HG03108 (cell line): ENCODE data around the gene FGF21.
A peak's percentile ranks its signal among the peaks of the same experiment; 100 is the strongest.
"Not testable (repeated sequence)": the region's sequence is repeated elsewhere in the genome, so short reads cannot be mapped to it uniquely, and the experiment has no call there.

ENCODE experiments used
- ATAC-seq: cut with Tn5 transposase; IDR thresholded peaks from one replicate; pipeline ENCODE4 v1.9.1; 2021; ENCODE audit warnings: moderate library complexity; ENCODE audit not compliant: unreplicated experiment

Gene FGF21, protein sequence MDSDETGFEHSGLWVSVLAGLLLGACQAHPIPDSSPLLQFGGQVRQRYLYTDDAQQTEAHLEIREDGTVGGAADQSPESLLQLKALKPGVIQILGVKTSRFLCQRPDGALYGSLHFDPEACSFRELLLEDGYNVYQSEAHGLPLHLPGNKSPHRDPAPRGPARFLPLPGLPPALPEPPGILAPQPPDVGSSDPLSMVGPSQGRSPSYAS

DNA sequence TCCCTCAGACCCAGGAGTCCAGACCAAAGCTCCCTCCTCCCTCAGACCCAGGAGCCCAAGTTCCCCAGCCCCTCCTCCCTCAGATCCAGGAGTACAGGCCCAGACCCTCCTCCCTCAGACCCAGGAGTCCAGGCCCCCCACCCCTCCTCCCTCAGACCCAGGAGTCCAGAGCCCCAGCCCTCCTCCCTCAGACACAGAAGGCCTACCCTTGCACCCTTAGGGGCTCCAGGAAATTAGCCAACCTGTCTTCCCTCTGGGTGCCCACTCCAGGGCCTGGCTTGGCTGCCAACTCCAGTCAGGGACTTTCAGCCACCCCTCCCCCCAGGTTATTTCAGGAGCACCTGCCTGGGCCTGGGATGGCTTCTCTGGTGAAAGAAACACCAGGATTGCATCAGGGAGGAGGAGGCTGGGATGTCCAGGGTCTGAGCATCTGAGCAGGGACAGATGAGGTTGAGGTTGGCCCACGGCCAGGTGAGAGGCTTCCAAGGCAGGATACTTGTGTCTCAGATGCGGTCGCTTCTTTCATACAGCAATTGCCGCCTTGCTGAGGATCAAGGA is at the start of gene FGF21:
Gene FGF21, plus strand, starts transcription at position 441 of the 558 bp plus-strand sequence. CDS start 713 bp downstream, outside the sequence.
- ATAC-seq: no peak

DNA sequence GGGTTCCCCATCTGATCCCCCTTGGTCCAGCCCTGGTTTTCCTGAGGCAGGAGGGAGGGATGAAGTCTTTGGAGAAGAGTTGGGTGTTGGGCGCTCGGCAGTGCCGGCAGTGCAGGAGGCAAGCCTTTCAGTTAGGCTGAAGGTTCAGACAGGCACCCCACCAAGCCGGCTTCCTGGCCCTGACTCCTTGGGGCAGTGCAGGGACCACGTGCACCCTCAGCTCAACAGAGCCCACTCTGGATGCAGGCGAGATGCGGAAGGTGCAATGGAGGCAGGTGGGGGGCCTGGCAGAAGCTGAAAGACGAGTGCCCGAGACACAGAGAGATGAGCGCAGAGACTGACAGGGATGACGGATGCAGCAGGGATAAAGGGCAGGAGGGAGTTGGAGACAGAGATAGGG is 46.9 kb upstream of the FGF21 start:
- no peak for ATAC-seq

DNA sequence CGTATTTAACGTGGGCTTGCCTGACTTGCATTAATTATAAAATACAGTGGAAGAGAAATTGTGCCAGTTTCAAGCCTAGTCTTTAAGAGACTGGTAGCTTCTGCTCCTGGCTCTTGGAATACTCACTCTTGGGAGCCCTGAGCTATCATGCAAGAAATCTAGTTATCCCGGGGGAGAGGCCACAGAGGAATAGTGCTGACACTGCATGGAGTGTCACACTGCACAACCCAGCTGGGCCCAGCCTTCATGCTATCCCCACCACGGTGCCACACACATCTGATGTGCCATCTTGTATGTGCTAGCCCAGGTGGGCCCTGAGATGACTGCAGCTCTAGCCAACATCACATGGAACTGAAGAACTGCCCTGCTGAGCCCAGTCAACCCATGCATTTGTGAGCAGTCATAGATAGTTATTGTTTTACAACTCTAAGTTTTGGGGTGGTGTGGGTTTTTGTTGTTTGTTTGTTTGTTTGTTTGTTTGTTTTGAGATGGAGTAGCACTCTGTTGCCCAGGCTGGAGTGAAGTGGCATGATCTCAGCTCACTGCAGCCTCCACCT is 44.1 kb upstream of the FGF21 start:
- no peak for ATAC-seq

DNA sequence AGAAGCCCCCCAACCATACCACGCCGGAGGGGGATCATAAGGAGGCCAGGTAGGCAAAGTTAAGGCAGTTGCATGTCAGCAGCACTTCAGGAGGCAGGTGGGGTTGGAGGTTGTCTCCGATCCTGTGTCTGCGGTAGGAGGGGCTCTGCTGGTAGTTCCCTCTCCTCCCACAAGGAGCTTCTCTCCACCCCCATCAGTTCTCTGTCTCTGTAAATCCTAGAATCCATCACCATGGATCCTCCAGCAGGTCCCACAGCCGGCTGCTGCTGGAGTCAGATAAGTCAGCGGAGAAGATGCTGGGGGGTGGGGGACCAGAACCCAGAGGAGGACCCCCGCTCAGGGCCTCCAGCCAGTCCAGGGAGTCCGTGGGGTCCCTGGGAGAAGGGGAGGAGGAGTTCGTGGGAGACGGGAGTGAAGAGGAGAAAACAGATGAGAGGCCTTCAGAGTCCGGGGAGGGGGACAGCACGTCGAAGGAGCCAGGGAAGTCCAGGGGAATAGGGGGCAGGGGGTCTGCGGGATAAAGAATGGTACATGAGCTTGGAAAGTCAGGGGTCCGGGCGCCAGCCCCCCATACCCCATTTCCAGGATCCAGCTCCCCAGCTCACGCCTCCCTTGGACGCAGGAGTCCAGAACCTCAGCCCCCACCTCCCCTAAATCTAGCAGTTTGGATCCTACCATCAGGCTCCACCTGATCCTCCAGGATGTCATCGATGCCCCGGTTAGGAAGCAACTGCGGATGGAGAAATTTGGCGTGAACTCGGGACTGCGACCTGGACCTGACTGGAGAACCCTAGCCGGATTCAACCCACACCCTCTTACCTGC is 42.1 kb upstream of the FGF21 start:
- no peak for ATAC-seq

DNA sequence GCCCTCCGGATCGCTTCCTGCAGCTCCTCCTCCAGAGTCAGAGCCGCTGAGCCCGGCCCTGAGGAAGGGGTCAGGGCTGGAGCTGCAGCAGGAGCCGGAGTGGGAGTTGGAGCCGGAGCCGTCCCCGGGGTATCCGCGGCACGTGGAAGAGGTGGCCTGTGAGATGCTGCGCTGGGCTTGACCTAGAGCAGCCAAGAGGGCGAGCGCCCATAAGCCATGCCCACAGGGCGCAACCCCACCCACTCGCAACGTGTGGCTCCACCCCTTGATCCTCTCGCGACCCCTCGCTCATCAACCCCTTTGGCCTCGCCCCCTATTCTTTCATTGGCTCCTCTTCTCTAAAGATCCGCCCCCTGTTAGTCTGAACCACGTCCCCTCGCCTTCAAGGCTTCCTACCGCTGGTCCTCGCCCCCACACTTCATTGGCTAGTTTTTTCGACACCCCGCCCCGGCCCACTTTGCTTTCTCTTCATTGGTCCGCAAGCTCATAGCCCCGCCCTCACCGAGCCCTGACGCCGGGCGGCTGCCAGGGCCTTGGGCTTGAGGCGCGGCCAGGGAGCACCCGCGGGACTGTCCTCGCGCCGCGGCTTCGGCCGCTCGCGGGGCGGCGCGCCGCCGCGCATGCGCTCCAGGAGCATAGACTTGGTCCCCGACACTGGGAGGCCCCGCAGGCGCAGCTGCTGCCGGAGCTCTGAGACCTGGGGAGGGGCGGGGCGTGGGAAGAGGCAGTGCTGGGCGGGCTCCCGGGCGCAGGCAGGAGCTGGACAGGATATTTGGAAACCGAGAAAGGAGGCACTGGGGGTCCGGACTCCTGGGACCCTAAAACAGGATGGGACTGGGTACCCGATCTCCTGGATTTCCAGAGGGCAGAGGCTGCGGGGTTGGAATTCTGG is 41.2 kb upstream of the FGF21 start:
- ATAC-seq: peak; percentile 83

DNA sequence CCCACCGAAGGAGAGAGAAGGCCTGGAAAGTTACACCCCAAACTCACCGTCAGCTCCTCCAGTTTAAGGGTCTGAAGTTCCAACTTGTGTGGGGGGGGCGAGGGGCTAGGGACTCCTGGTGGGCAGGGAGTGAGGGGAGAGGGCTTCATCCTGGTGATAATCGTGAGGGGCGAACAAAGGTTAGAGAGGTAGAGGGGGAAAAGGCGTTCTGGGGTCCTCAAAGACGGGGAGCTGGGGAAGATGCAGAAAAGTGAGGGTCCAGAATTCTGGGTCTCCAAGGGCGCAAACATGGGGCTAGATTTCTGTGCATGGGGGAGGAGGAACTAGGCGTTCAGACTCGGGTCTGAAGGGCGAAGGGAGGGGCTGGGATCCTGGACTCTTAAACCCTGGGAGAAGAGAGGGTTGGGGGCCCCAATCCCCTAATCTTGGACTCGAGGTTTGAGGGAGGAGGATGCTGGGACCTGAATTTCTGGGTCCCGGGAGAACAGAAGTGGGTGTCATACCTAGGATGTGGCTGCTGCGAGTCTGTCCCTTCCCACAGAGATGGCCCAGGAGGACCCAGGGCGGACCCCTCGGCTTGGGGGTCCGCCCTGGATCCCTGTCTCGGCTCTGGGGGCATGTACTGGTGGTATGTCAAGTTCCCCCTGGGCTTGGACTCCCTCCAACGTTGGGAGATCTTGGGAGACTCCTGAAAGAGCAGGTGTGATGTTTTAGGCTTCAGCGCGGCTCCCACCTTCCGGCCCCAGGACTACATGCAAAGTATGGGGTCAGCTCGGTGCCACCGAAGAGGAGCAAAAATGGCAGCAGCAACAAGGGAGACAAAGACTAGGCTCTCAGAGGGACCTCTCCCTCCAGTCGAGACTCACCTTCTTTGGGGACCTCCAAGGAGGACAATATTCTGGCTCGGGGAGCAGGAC is 40.3 kb upstream of the FGF21 start:
- ATAC-seq: no peak

DNA sequence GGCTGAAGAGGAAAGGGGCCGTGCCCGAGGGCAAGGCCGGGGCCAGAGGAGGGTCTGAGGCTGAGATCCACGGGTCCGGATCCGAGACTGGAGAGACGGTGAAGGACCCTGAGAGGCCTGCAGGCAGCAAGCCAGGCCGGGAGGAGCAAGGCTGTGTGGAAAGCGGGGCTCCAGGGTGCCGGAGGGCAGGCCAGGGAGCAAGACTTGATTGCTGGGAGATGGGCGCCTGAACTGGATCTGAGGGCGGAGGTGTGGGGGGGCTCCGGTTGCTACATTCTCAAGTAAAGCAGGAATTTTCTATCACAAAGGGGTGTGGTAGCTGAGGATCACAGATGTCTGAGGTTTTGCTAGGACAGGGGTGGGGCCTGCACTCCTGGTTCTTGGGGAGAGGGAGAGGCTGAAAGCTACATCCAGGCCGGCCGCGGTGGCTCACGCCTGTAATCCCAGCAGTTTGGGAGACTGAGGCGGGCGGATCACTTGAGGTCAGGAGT is 39.6 kb upstream of the FGF21 start:
- no peak for ATAC-seq

DNA sequence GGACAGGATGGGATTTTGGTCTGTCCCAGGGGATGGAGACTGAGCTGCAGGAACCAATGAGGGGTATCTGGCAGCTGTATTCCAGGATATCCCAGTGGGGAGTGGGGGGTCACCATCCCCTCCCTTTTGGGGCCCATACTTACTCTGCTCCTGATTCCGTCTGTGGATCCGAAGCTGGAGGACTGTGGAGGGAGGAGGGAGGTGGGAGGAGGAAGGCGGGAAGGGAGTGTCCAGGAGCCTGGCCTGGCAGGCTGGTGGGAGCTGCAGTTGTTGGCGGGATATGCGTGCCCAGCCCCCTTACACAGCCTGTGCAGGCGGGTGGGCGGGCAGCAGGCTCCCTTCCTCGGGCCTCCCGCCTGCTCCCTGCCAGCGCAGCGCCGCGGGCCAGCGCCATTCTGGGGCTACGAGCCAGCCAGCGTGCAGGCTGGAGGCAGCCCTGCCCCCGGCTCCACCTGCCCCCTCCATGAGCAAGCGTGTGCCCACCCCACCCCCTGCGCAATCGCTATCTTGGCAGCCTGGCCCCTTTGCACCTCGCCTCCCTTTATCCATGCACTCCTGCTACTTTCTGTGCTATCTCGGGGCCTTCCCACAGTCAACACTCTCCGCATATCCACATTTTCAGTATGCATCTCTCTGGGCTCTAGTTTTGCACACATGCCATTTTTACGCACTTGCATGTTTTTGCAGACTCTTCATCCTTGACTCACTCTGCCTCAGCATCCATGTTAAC is 38.6 kb upstream of the FGF21 start:
- ATAC-seq: no peak

DNA sequence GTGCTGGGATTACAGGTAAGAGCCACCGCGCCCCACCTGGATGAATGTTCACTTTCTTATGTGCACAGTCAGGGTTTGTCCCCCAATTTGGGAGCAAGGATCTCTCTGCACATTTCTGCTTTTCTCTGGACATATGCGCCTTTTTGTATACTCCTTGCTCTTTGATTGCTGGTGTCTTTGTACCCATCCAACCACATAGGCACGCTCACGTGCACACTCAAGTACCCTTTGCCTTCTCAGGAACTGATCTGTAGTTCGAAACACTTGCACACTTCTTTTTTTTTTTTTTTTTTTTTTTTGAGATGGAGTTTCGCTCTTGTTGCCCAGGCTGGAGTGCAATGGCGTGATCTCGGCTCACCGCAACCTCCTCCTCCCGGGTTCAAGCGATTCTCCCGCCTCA is 37.2 kb upstream of the FGF21 start:
- ATAC-seq: not testable (repeated sequence)

DNA sequence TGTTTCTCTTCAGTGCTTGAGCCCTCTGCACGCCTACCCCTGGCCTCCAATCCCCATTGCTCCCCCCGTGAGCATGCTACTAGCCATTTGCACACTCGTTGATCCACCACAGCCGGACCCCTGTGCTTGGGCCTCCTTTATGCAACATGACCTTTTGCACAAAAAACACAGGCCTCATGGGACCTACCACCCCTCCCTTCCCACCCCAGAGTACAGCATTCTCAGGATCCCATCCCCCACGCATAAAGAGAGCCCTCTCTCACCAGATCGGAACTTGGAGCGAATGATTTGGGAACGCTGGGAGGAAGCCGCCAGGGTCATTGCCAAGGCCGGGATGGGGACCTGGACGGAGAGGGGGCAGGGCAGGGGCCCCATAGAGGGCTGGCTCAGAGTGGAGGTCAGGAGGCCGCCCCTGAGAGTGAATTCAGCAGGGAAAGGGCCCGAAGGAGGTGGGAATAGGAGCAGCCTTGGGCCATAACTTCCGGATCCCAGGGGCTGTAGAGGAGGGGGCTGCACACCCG is 36.6 kb upstream of the FGF21 start:
- no peak for ATAC-seq

DNA sequence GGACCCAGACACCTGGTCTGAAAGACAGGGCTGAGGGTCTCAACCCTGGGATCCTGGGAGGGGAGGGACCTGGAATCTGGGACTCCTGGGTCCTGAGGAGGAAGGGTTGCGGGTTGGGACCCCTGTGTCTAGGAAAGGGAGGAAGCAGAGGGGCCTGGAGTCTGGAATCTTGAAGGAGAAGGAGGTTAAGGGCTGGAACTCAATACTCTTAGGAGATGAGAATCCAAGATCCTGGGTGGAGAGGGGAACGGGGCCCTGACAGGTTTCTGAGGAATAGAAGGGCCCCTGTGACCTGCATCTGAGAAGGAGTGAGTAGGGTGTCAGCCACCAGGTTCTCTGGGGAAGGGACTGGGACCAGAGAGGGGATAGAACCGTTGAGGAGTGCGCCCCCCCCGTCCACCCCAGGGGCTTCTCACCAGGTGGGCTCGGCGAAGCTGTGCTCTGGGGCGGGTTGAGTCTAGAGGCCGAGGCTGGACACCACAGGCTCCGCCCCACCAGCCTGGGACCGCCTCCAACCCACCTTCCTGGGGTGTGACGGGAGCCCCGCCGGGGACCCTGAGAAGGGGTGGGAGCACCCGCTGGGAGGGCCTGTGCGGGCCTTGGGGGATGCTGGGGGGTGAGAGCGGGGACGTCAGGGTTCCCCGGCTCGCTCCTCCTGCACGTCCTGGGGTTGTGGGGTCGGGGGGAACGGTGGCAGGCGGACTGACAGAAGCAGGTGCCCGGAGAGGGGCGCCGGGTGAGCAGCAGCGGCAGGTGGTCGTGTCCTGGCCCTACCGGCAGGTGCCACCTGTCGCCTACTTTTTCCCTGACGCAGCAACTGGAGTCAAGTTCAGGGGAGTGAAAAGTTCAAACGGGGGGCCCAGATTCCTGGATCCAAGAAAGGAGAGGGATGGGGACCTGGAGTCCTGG is 35.8 kb upstream of the FGF21 start, which contains the start of gene MAMSTR:
Gene MAMSTR, minus strand, starts transcription at position 463 of the 909 bp plus-strand sequence. CDS start 694 bp downstream, outside the sequence.
- no peak for ATAC-seq

DNA sequence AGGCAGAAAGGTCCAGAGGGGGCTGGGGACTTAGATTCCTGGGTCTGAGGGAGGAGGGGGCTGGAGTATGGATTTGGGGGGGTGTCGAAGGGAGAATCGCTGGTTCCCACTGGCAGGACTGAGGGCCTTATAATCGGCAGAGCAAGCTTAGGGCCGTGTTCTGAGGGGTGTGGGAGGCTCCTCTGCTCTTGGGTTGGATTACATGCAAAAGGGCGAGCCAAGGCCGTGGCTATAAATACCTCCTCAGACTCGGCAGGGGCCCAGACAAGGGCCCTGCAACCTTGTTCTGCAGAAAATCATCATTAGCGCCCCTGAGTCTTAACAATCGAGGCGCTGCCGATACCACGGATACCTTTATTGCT is 35.1 kb upstream of the FGF21 start:
- no peak for ATAC-seq

DNA sequence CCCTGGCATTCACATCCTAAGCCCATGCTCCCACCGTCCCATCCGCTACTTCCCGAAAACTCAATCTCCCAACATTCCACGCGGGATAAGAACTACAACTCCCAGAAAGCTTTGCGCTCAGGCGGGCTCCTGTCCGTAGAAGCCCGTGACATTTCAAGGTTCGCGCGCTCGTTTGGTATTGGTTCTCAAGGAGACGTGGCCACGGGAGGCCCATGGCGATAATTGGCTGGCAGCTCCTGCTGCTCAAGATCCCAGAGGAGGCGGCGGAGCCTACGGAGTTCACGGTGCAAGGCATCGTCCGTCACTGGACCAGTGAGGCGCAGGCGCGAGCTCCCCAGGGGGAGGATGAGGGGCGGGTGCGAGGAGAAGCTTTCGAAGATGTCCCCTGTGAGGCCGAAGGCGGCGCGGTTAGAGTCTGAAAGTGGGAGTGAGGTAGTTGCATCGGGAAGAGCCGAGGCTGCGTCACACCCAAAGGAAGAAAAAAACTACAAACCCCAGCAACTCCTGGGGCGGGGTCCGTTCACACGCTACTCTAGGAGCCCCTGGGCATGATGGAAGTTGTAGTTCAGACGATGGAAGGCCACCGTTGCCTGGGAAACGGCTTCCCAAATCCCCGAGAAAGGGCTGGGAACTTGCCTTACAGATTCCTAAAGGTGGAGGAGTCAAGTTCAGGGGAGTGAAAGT is 34.6 kb upstream of the FGF21 start:
- ATAC-seq: peak; percentile 77

DNA sequence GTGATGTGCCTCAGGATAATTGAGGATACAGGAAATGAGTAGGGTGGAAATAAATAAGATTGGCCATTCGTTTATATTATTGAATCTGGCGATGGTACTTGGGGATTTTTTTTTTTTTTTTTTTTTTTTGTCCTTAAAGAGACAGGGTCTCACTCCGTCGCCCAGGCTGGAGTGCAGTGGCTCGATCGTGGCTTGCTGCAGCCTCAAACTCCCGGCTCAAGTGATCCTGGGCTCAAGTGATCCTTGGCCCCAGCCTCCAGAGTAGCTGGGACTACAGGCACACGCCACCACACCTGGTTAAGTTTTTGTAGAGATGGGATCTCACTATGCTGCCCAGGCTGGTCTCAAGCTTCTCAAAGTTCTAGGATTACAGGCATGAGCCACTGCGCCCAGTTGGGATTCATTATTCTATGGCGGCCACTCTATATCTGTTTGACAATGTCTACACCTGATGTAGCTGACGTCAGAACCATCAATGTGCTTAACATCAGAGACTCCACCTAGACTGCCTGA is 33.1 kb upstream of the FGF21 start:
- ATAC-seq: no peak

DNA sequence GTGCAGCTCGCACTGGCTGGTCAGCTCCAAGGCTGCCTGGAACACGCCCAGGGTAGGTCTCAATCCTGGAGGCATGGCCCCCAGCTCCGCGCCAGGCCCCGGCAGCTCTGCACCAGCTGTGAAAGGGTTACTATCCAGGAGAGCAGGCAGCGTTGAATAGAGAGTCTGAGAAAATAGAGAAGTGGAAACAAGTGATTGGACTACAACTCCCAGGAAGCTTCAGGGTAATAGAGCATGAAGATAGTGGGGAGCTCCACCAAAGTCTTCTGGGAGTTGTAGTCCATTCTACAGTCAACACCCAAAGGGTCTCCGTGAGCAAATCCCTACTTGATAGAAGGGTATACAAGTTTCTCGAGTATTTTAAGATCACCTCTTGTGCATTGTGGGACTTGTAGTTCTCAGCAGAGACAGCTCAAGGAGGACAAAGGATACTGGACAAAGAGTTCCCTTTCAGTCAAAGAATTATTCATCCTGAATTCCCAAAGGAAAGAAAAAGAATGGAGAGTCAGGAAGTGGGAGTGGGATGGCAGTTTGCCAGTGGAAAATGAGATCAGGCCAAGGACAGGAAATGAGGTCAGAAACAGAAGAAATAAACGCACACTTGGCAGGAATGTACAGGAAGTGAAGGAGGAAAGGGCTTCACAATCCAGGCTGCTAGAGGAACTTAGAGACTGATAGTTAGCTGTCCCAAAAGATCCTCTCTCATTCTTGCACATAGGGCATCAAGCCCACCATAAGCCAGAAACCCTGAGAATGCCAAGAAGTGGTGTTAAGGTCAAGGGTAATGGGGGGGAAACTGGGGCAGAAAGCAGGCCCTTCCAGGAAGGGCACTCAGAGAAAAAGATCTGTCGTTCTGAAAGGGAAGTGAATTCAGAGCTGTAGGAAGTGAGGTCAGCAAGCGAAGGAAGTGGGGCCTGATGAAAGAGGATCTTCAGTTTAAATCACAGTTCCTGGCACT is 30.2 kb upstream of the FGF21 start:
- ATAC-seq: no peak

DNA sequence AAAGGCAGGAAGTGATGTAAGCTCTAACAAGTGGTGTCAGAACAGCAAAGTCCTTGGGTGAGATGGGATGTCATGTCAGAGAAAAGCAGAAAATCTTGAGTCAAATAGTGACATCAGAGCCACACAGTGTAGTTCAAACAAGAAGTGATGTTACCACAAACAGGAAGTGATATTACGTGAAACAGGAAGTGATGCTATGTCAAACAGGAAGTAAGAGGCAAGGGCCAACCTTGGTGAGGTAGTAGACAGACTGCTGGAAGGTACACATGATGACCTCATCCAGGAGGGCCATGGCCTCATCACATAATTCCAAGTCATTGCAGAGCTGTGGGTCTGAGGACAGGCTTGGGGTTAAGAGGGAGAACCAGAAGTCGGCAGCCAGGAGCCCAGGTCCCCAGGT is 28.8 kb upstream of the FGF21 start:
- no peak for ATAC-seq
